H1 (cell line): ENCODE measurements around the gene FOXF1. TPM values are rescaled to one million over a fixed set of nuclear protein-coding genes. Genes with fewer than 3 reads are reported as not detected.

Experiments used
- CTCF ChIA-PET: fragments of 300-600 bp; sonication (Branson Sonifier 250); formaldehyde crosslinking; loops from one replicate; lab custom pipeline; 2021; ENCODE audit not compliant: partially characterized antibody; lab: Charles Lee
- POLR2A ChIA-PET: fragments of 300-600 bp; sonication (Branson Sonifier 250); formaldehyde crosslinking; loops from one replicate; lab custom pipeline; 2021; ENCODE audit warnings: inconsistent platforms; ENCODE audit not compliant: partially characterized antibody; lab: Charles Lee
- DNase-seq, 2 experiments: peaks; one replicate each; pipeline versions ENCODE4 v3.0.0 to v3.0.0-alpha.2; 2010 to 2022; ENCODE audit warnings: low spot score in 2 of 2, low read depth in 1 of 2, mixed read lengths in 1 of 2
- FAIRE-seq: peaks from 2 replicates; lab custom pipeline; 2011; peaks lifted over from hg19 to GRCh38; lab: Jason Lieb, UNC
- H2AFZ ChIP-seq: 2 replicates; pipeline ENCODE4 v1.8.1; 2012; ENCODE audit warnings: low read length, inconsistent platforms
- H2AK5ac ChIP-seq: 2 replicates; pipeline ENCODE4 v1.6.1; 2013; ENCODE audit warnings: low read depth, low read length
- H2BK120ac ChIP-seq: replicated peaks from 2 replicates; pipeline ENCODE3; 2013; ENCODE audit warnings: low read depth, low read length, inconsistent platforms
- H2BK12ac ChIP-seq: 2 replicates; pipeline ENCODE4 v1.6.1; 2013; ENCODE audit warnings: low read depth, low read length
- H2BK15ac ChIP-seq: 2 replicates; pipeline ENCODE4 v1.6.1; 2013; ENCODE audit warnings: low read length
- H2BK20ac ChIP-seq: 2 replicates; pipeline ENCODE4 v1.6.1; 2013; ENCODE audit warnings: low read length
- H2BK5ac ChIP-seq: 2 replicates; pipeline ENCODE4 v1.6.1; 2013; ENCODE audit warnings: low read depth, low read length
- H3K14ac ChIP-seq: 2 replicates; pipeline ENCODE4 v1.6.1; 2013; ENCODE audit warnings: inconsistent platforms; ENCODE audit not compliant: insufficient read length
- H3K18ac ChIP-seq: 2 replicates; pipeline ENCODE4 v1.6.1; 2013; ENCODE audit warnings: low read length; ENCODE audit errors: extremely low read depth
- H3K23ac ChIP-seq: 2 replicates; pipeline ENCODE4 v1.6.1; 2013; ENCODE audit warnings: inconsistent platforms; ENCODE audit not compliant: insufficient read length
- H3K23me2 ChIP-seq: 2 replicates; pipeline ENCODE4 v1.6.1; 2013; ENCODE audit warnings: low read depth, low read length
- H3K27ac ChIP-seq: 2 replicates; pipeline ENCODE4 v1.6.1; 2011; ENCODE audit warnings: low read depth, low read length, inconsistent platforms
- H3K27me3 ChIP-seq, 4 experiments: replicated peaks in 1 of 4; 1 replicate in 1 of 4; 2 replicates in 3 of 4; pipeline versions ENCODE4 v1.6.1 to v1.8.1; 2011 to 2013; ENCODE audit warnings: low read length in 3 of 4, mild to moderate bottlenecking in 3 of 4, inconsistent platforms in 2 of 4, mixed read lengths in 2 of 4, moderate library complexity in 1 of 4; ENCODE audit not compliant: control insufficient read depth in 3 of 4, insufficient read depth in 3 of 4; ENCODE audit errors: extremely low read depth in 1 of 4
- H3K36me3 ChIP-seq, 4 experiments: 2 replicates each; pipeline versions ENCODE4 v1.6.1 to v1.8.1; 2011 to 2013; ENCODE audit warnings: mild to moderate bottlenecking in 4 of 4, low read length in 3 of 4, moderate library complexity in 2 of 4, control low read depth in 1 of 4, inconsistent platforms in 1 of 4; ENCODE audit not compliant: insufficient read depth in 4 of 4, control insufficient read depth in 2 of 4
- H3K4ac ChIP-seq: replicated peaks from 2 replicates; pipeline ENCODE3; 2013; ENCODE audit warnings: low read length, low read depth, mixed read lengths, inconsistent platforms; ENCODE audit not compliant: insufficient read length
- H3K4me1 ChIP-seq, 4 experiments: replicated peaks in 1 of 4; 1 replicate in 1 of 4; 2 replicates in 3 of 4; pipeline versions ENCODE4 v1.6.1 to v1.8.1; 2011 to 2013; ENCODE audit warnings: low read length in 3 of 4, inconsistent platforms in 2 of 4, mixed read lengths in 1 of 4; ENCODE audit not compliant: insufficient read depth in 4 of 4, control insufficient read depth in 3 of 4
- H3K4me2 ChIP-seq, 2 experiments: 2 replicates each; pipeline versions ENCODE4 v1.6.1 to v1.8.1; 2011 to 2013; ENCODE audit warnings: low read depth in 2 of 2, low read length in 2 of 2, control low read depth in 1 of 2, inconsistent platforms in 1 of 2, mild to moderate bottlenecking in 1 of 2; ENCODE audit not compliant: insufficient read depth in 1 of 2
- H3K4me3 ChIP-seq, 4 experiments: fragments of 200-600, 300-600 bp in 1 of 4; sonication (generic), shearing (Covaris generic), sonication (Bioruptor Twin) in 1 of 4; 2 replicates each; pipeline versions ENCODE4 v1.5.1 to v1.8.1; 2011 to 2016; ENCODE audit warnings: low read length in 4 of 4, low read depth in 3 of 4, control low read depth in 2 of 4, inconsistent platforms in 2 of 4, mild to moderate bottlenecking in 2 of 4, mixed read lengths in 1 of 4, moderate library complexity in 1 of 4; ENCODE audit not compliant: insufficient read depth in 2 of 4; ENCODE audit errors: extremely low read depth in 1 of 4
- H3K56ac ChIP-seq: replicated peaks from 2 replicates; pipeline ENCODE3; 2013; ENCODE audit warnings: low read depth, mild to moderate bottlenecking, mixed read lengths, low read length, inconsistent platforms; ENCODE audit not compliant: insufficient read length
- H3K79me1 ChIP-seq: 2 replicates; pipeline ENCODE4 v1.6.1; 2013; ENCODE audit warnings: low read depth, low read length, control low read depth
- H3K79me2 ChIP-seq, 2 experiments: 2 replicates each; pipeline versions ENCODE4 v1.6.1 to v1.8.1; 2012 to 2013; ENCODE audit warnings: low read length in 2 of 2, mild to moderate bottlenecking in 2 of 2, inconsistent platforms in 1 of 2; ENCODE audit not compliant: insufficient read depth in 2 of 2, control insufficient read depth in 1 of 2
- H3K9ac ChIP-seq, 4 experiments: replicated peaks in 1 of 4; 1 replicate in 1 of 4; 2 replicates in 3 of 4; pipeline versions ENCODE4 v1.6.1 to v1.8.1; 2011 to 2013; ENCODE audit warnings: low read depth in 3 of 4, low read length in 3 of 4, control low read depth in 2 of 4, mild to moderate bottlenecking in 2 of 4, moderate library complexity in 2 of 4, inconsistent platforms in 1 of 4; ENCODE audit errors: extremely low read depth in 1 of 4
- H3K9me3 ChIP-seq, 2 experiments: 2 replicates each; pipeline versions ENCODE4 v1.6.1 to v1.8.1; 2012 to 2013; ENCODE audit warnings: mild to moderate bottlenecking in 2 of 2, moderate library complexity in 2 of 2, control low read depth in 1 of 2, inconsistent platforms in 1 of 2, low read depth in 1 of 2, low read length in 1 of 2, mixed read lengths in 1 of 2; ENCODE audit not compliant: insufficient read depth in 2 of 2
- H4K20me1 ChIP-seq, 2 experiments: replicated peaks in 1 of 2; 2 replicates each; pipeline versions ENCODE3 to v1.8.1; 2011 to 2013; ENCODE audit warnings: inconsistent platforms in 2 of 2, low read length in 2 of 2, mild to moderate bottlenecking in 1 of 2; ENCODE audit not compliant: insufficient read depth in 2 of 2, control insufficient read depth in 1 of 2
- H4K5ac ChIP-seq: 2 replicates; pipeline ENCODE4 v1.6.1; 2013; ENCODE audit warnings: low read length, low read depth, mixed read lengths, inconsistent platforms; ENCODE audit not compliant: insufficient read length
- H4K8ac ChIP-seq: 2 replicates; pipeline ENCODE4 v1.8.0; 2013; ENCODE audit warnings: mild to moderate bottlenecking, moderate library complexity, low read length, inconsistent platforms; ENCODE audit not compliant: insufficient read depth; ENCODE audit errors: extremely low read depth
- H4K91ac ChIP-seq: replicated peaks from 2 replicates; pipeline ENCODE3; 2013; ENCODE audit warnings: low read length, mixed read lengths, inconsistent platforms; ENCODE audit not compliant: insufficient read length
- ASH2L ChIP-seq: fragments of 200-600, 300-600 bp; sonication (generic); IDR thresholded peaks from one replicate; pipeline ENCODE4 v1.7.1; 2017; ENCODE audit warnings: low read length
- BCL11A ChIP-seq, 2 experiments: IDR thresholded peaks; one replicate each; pipeline ENCODE4 v1.6.1; 2011; ENCODE audit warnings: low read depth in 2 of 2, low read length in 2 of 2, mild to moderate bottlenecking in 2 of 2
- KDM5A ChIP-seq: fragments of 200-600 bp; IDR thresholded peaks from 2 replicates; pipeline ENCODE4 v1.7.1; 2012; ENCODE audit warnings: mild to moderate bottlenecking, low read length, inconsistent platforms, mixed read lengths
- SAP30 ChIP-seq: fragments of 300-600 bp; sonication (generic); IDR thresholded peaks from 2 replicates; pipeline ENCODE4 v1.7.1; 2012; ENCODE audit warnings: low read length, moderate library complexity, mild to moderate bottlenecking, inconsistent platforms; ENCODE audit not compliant: insufficient read depth, insufficient replicate concordance
- WGBS, 2 experiments: shearing (Covaris generic) in 1 of 2; methylation state at CpG; one replicate each; pipeline versions ENCODE4 v1.1.6 to v1.1.7; 2013 to 2015; ENCODE audit warnings: low lambda C conversion rate in 2 of 2, mixed read lengths in 2 of 2, inconsistent platforms in 1 of 2, low coverage in 1 of 2, missing lambda C conversion rate in 1 of 2; ENCODE audit not compliant: insufficient replicate concordance in 2 of 2, insufficient coverage in 1 of 2, insufficient read length in 1 of 2; ENCODE audit errors: extremely low coverage in 1 of 2, missing lambda C conversion rate in 1 of 2; 5-methylcytosine and 5-hydroxymethylcytosine counted together
- polyA plus RNA-seq, 7 experiments: library from polyadenylated mRNA; depleted of rRNA in 3 of 7; stranded (reverse) in 5 of 7; unstranded in 2 of 7; fragments of >200 nt in 5 of 7; fragments of 200-250 nt in 2 of 7; gene quantifications; 1 replicate in 5 of 7; 2 replicates in 1 of 7; 4 replicates in 1 of 7; pipeline versions ENCODE4 v1.2.1 to v1.2.3, GENCODE V29; 2011 to 2013; ENCODE audit warnings: missing spikeins in 2 of 7, mixed read lengths in 2 of 7
- total RNA-seq: library from RNA; stranded (reverse); fragmentation: NEBNext Ultra II Directional; extraction: Animal tissue kit (Norgen Biotek cat#: 25700); gene quantifications from 2 replicates; pipeline ENCODE4 v1.2.1, GENCODE V29; 2021

The FOXF1 gene
- total and polyA plus RNA-seq, 2 of the 8 experiments (the other 6 are each of a cell fraction or from before 2014, with no cell fraction given) = 0.02 TPM; not detected in 1

- Histone ChIP-seq H4K8ac (no peak overlapping the region), H2BK120ac (no peak overlapping the region), H3K9ac (no peak overlapping the region), H3K4me2 (no peak overlapping the region), H4K20me1 (no peaks in the 10 kb centered on the region), H2AK5ac (no peak overlapping the region), H3K4ac (no peak overlapping the region), H2BK12ac (no peak overlapping the region), H3K18ac (no peak overlapping the region), H3K4me1 (no peaks in the 10 kb centered on the region), H3K36me3 (no peaks in the 10 kb centered on the region), H3K9me3 (peaks cover 3 to 7% of the 10 kb centered on the region in 2 experiments; a peak in 3 of 4 replicates), H4K5ac (no peak overlapping the region), H3K27me3 (0 out of 7 replicates have a peak, but pooled peaks cover 0 to 3% (median 0%) of the 10 kb centered on the region in 4 experiments), H3K56ac (no peak overlapping the region), H3K79me1 (no peaks in the 10 kb centered on the region), H3K4me3 (no peak overlapping the region), H3K23ac (no peak overlapping the region), H3K14ac (no peak overlapping the region), H3K23me2 (no peaks in the 10 kb centered on the region), H4K91ac (no peak overlapping the region), H3K79me2 (no peaks in the 10 kb centered on the region), H2BK15ac (no peak overlapping the region), H2BK20ac (no peak overlapping the region), H2BK5ac (no peak overlapping the region), H2AFZ (no peak overlapping the region), H3K27ac (no peak overlapping the region)
- DNase-seq = no peak
- POLR2A ChIA-PET = interaction anchor here (0.7 kb wide), 2 partner anchors 12 to 19 kb away, joined by 3 read pairs; no protein-coding TSS in a partner anchor
- no peak for FAIRE-seq
- CTCF ChIA-PET = interaction anchor here (0.6 to 2.1 kb wide), 10 partner anchors 16 to 404 kb away, joined by 3 to 5 read pairs (median 3); no protein-coding TSS in a partner anchor
- WGBS, 2 experiments = 64% methylated on average over 11 of the region's 11 CpGs; no CpG with 5 or more reads in 1 of the 2 experiments
- no peak for TF ChIP-seq BCL11A (IDR thresholded peaks at IDR 0.05; ENCODE audit: low read depth in 2 of 2, low read length in 2 of 2)
- no peak for TF ChIP-seq ASH2L
- no peak for TF ChIP-seq SAP30
- TF ChIP-seq KDM5A = no peak
Observed at GRCh38 chr16:86476956-86477534, 33.3 kb upstream of the FOXF1 start.
